Esophagus squamous epithelium (tissue), 5 donors: ENCODE results near the gene TMEM37. TPM values are rescaled to one million over a fixed set of nuclear protein-coding genes. Genes with fewer than 3 reads are reported as not detected.

Experiments used
- DNase-seq: peaks from one replicate; lab custom pipeline; 2025; lab: John Stamatoyannopoulos, UW
- H3K27ac ChIP-seq, 4 donors: fragments of 200-600 bp; sonication (generic); one replicate each; pipeline ENCODE4 v1.5.1; 2016 to 2019; ENCODE audit warnings: mild to moderate bottlenecking in 1 of 4
- H3K27me3 ChIP-seq, 4 donors: fragments of 200-600 bp; sonication (generic); 1 replicate in 3 of 4; 2 replicates in 1 of 4; pipeline versions ENCODE4 v1.5.1 to v1.6.0; 2017 to 2021; ENCODE audit warnings: antibody characterized with exemption in 1 of 4
- H3K36me3 ChIP-seq, 3 donors: fragments of 200-600 bp; sonication (generic); one replicate each; pipeline ENCODE4 v1.5.1; 2016 to 2019
- H3K4me1 ChIP-seq, 3 donors: fragments of 200-600 bp; sonication (generic); one replicate each; pipeline ENCODE4 v1.5.1; 2017 to 2019
- H3K4me3 ChIP-seq, 4 donors: fragments of 200-600 bp; sonication (generic); 1 replicate in 3 of 4; 2 replicates in 1 of 4; pipeline ENCODE4 v1.5.1; 2016 to 2019; ENCODE audit warnings: mild to moderate bottlenecking in 2 of 4, moderate library complexity in 1 of 4
- H3K9me3 ChIP-seq, 3 donors: fragments of 200-600 bp; sonication (generic); one replicate each; pipeline ENCODE4 v1.5.1; 2016 to 2019
- CTCF ChIP-seq, 6 experiments: fragments of 450-650 bp in 4 of 6; fragments of 200-600 bp in 2 of 6; sonication (generic) in 2 of 6; IDR thresholded peaks; one replicate each; pipeline ENCODE4 v1.5.1; 2016 to 2019; ENCODE audit warnings: antibody characterized with exemption in 6 of 6, mild to moderate bottlenecking in 4 of 6, moderate library complexity in 4 of 6
- POLR2A ChIP-seq, 4 donors: fragments of 450-650 bp; IDR thresholded peaks; one replicate each; pipeline ENCODE4 v1.6.1; 2017; ENCODE audit warnings: antibody characterized with exemption in 4 of 4, mild to moderate bottlenecking in 4 of 4, moderate library complexity in 3 of 4
- WGBS, 2 donors: methylation state at CpG; one replicate each; pipeline ENCODE4 v1.1.5; 2018; 5-methylcytosine and 5-hydroxymethylcytosine counted together
- intact Hi-C: fragments of 100-400 bp; cut with DNase I; formaldehyde crosslinking; loops from one replicate; pipeline ENCODE4 v1.15.0; 2022
- total RNA-seq, 4 donors: library from RNA; depleted of rRNA; stranded (reverse); fragments of >200 nt; gene quantifications; one replicate each; pipeline ENCODE4 v1.1.0, GENCODE V29; 2016
- donor health status: DM: yes; HTN: yes; CAD: no.

Gene TMEM37
- total RNA-seq, 4 donors from 2014 or later, result 2.6 to 11.4 (median 3.8) TPM

- Histone ChIP-seq H3K9me3 (peaks cover 0 to 4% (median 0%) of the 10 kb centered on the region in 3 donors), H3K4me3 (no peak overlapping the region), H3K36me3 (no peaks in the 10 kb centered on the region), H3K27ac (no peak overlapping the region), H3K27me3 (no peaks in the 10 kb centered on the region), H3K4me1 (peaks cover 18 to 46% (median 24%) of the 10 kb centered on the region in 3 donors)
- intact Hi-C loops, result no loop called here
- WGBS, 2 donors, result 64 to 73% methylated on average over 5 of the region's 7 CpGs
- no peak for TF ChIP-seq POLR2A (IDR thresholded peaks at IDR 0.05)
- no peak for TF ChIP-seq CTCF (IDR thresholded peaks at IDR 0.05)
- no peak for DNase-seq
Measured at GRCh38 chr2:119425620-119426395, 5.8 kb upstream of the TMEM37 start.

GRCh38 chr2:119426396-119426675 lies 5.3 kb upstream of the TMEM37 start:
- no peaks in the 10 kb centered on the region for H3K27me3 ChIP-seq
- no peak overlapping the region for H3K4me3 ChIP-seq
- H3K4me1 ChIP-seq, result peaks cover 18 to 52% (median 24%) of the 10 kb centered on the region in 3 donors
- no peak for TF ChIP-seq CTCF (IDR thresholded peaks at IDR 0.05)
- TF ChIP-seq POLR2A (IDR thresholded peaks at IDR 0.05), result no peak
- H3K36me3 ChIP-seq, result no peaks in the 10 kb centered on the region
- no peak for DNase-seq
- 54 to 70% methylated on average over 5 of the region's 5 CpGs for WGBS, 2 donors
- no peak overlapping the region for H3K27ac ChIP-seq
- intact Hi-C loops, result no loop called here
- H3K9me3 ChIP-seq, result peaks cover 0 to 2% (median 0%) of the 10 kb centered on the region in 3 donors

- no peak for DNase-seq
- WGBS, 2 donors, result 31 to 67% methylated on average over 10 to 12 of the region's 12 CpGs
- H3K4me3 ChIP-seq, result no peak overlapping the region
- peaks cover 0 to 5% (median 0%) of the 10 kb centered on the region in 4 donors for H3K27me3 ChIP-seq
- no peak for TF ChIP-seq POLR2A (IDR thresholded peaks at IDR 0.05)
- no peak for TF ChIP-seq CTCF (IDR thresholded peaks at IDR 0.05)
- H3K9me3 ChIP-seq, result no peaks in the 10 kb centered on the region
- H3K4me1 ChIP-seq, result peaks cover 18 to 57% (median 25%) of the 10 kb centered on the region in 3 donors
- H3K27ac ChIP-seq, result peak overlapping the region in 1 of 4 donors; percentile 44
- no peaks in the 10 kb centered on the region for H3K36me3 ChIP-seq
- intact Hi-C loops, result no loop called here
Measured at GRCh38 chr2:119426801-119427395, 4.8 kb upstream of the TMEM37 start.

- TF ChIP-seq POLR2A (IDR thresholded peaks at IDR 0.05), result no peak
- TF ChIP-seq CTCF (IDR thresholded peaks at IDR 0.05), result no peak
- no peak for DNase-seq
- intact Hi-C loops, result no loop called here
- Histone ChIP-seq H3K4me1 (peaks cover 23 to 66% (median 33%) of the 10 kb centered on the region in 3 donors), H3K36me3 (no peaks in the 10 kb centered on the region), H3K9me3 (no peaks in the 10 kb centered on the region), H3K4me3 (no peak overlapping the region), H3K27ac (no peak overlapping the region), H3K27me3 (peaks cover 0 to 14% (median 0%) of the 10 kb centered on the region in 4 donors)
- 87% methylated on average over 3 of the region's 3 CpGs for WGBS, 2 donors
Measured at GRCh38 chr2:119427756-119428155, 3.9 kb upstream of the TMEM37 start.
